ENCODE results near the gene CCR9.

GRCh38 chr3:45874677-45875346 lies 11.5 kb upstream of the CCR9 start:
- TF ChIP-seq POLR2A (IDR thresholded peaks at IDR 0.05): no peak
- TF ChIP-seq, protein P1, sequence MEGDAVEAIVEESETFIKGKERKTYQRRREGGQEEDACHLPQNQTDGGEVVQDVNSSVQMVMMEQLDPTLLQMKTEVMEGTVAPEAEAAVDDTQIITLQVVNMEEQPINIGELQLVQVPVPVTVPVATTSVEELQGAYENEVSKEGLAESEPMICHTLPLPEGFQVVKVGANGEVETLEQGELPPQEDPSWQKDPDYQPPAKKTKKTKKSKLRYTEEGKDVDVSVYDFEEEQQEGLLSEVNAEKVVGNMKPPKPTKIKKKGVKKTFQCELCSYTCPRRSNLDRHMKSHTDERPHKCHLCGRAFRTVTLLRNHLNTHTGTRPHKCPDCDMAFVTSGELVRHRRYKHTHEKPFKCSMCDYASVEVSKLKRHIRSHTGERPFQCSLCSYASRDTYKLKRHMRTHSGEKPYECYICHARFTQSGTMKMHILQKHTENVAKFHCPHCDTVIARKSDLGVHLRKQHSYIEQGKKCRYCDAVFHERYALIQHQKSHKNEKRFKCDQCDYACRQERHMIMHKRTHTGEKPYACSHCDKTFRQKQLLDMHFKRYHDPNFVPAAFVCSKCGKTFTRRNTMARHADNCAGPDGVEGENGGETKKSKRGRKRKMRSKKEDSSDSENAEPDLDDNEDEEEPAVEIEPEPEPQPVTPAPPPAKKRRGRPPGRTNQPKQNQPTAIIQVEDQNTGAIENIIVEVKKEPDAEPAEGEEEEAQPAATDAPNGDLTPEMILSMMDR (IDR thresholded peaks at IDR 0.05): no peak
- no peak for TF ChIP-seq EP300 (IDR thresholded peaks at IDR 0.05)
